Measurements from ENCODE around the gene GAREM1.

- no peak for TF ChIP-seq CTCF (IDR thresholded peaks at IDR 0.05; ENCODE audit: borderline replicate concordance, extremely low read depth, low read length, poor library complexity, severe bottlenecking)
- TF ChIP-seq EZH2 (IDR thresholded peaks at IDR 0.05; ENCODE audit: borderline replicate concordance, low read depth, low read length, severe bottlenecking) = no peak
Measured at GRCh38 chr18:32280188-32280783, 190.4 kb downstream of the GAREM1 start.

All from DND-41 (cell line).